GM12801 (cell line): ENCODE measurements around the gene COLGALT1.

Experiments
- TF ChIP-seq, protein P1 (sequence below): IDR thresholded peaks from one replicate; pipeline ENCODE4 v1.5.1; 2011; ENCODE audit warnings: control low read depth; ENCODE audit not compliant: insufficient read length; ENCODE audit errors: extremely low read depth

COLGALT1 gene

DNA sequence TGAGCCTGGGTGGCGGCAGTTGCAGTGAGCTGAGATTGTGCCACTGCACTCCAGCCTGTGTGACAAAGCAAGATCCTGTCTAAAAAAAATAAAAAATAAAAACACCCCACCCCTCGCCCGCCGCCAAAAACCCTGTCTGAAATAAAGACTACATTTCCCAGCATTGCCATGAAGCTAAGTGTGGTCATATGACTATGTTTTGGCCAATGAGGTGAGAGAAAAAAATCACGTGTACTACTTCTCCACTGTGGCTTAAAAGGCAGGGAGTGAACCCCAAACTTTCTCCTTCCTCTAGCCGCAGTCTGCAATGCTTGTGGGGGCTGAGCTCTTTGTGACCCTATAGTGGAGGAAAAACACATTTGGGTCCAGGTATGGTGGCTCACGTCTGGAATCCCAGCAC is 54.9 kb downstream of the COLGALT1 start:
- TF ChIP-seq, protein P1, sequence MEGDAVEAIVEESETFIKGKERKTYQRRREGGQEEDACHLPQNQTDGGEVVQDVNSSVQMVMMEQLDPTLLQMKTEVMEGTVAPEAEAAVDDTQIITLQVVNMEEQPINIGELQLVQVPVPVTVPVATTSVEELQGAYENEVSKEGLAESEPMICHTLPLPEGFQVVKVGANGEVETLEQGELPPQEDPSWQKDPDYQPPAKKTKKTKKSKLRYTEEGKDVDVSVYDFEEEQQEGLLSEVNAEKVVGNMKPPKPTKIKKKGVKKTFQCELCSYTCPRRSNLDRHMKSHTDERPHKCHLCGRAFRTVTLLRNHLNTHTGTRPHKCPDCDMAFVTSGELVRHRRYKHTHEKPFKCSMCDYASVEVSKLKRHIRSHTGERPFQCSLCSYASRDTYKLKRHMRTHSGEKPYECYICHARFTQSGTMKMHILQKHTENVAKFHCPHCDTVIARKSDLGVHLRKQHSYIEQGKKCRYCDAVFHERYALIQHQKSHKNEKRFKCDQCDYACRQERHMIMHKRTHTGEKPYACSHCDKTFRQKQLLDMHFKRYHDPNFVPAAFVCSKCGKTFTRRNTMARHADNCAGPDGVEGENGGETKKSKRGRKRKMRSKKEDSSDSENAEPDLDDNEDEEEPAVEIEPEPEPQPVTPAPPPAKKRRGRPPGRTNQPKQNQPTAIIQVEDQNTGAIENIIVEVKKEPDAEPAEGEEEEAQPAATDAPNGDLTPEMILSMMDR = no peak

DNA sequence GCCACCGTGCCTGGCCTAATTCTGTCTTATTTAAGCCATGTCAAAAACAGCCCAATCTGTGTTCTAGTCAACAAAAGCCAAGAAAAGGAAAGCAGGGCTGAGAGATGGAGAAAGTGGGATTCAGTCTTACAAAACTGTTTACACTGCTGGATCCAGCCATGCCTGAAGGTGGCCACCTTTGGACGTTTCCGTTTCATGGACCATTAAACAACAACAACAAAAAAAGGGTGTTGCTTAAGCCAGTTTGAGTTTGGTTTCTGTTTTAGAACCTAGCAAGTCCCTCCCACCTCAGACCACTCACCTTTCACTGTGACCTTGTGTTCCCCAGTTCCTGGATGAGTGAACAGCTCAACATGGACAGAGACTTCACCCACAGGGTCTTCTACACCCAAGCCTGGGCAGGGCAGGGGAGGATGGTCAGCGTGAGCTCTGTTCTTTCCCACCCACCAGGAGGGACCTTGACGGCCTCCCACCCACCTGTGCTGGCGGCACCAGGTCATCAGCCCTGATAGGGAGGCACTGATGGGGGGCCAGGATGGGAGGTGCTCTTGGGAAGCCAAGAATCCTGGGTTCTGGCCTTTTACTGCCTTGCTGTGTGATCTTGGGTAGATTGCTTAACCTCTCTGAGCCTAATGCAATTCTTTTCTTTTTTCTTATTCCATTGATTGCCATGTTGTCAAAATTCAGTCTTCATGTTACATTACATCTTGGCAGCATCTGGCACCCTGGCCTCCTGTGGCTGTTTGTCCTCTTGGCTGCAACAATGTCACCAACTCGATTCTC is 56.2 kb downstream of the COLGALT1 start:
- TF ChIP-seq, protein P1 = no peak

DNA sequence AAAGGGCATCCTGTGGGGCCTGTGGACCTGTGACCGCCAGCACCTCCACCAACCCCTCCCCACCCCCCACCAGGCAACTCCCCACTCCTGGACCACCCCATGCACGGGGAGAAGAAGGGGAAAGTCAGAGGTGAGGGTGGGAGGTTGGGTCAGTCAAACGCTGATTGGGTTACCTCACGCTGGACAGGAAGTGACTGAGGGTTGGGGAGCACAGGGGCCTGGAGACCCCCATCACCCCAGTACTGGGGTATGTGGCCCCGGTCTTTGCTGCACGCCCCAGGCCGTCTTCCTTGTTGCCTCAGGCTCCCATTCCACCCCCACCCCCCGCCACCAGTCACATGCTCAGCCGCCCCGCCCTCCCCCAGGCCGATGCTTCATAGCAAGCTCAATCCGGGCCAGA is 59.0 kb downstream of the COLGALT1 start:
- TF ChIP-seq, protein P1 = no peak

DNA sequence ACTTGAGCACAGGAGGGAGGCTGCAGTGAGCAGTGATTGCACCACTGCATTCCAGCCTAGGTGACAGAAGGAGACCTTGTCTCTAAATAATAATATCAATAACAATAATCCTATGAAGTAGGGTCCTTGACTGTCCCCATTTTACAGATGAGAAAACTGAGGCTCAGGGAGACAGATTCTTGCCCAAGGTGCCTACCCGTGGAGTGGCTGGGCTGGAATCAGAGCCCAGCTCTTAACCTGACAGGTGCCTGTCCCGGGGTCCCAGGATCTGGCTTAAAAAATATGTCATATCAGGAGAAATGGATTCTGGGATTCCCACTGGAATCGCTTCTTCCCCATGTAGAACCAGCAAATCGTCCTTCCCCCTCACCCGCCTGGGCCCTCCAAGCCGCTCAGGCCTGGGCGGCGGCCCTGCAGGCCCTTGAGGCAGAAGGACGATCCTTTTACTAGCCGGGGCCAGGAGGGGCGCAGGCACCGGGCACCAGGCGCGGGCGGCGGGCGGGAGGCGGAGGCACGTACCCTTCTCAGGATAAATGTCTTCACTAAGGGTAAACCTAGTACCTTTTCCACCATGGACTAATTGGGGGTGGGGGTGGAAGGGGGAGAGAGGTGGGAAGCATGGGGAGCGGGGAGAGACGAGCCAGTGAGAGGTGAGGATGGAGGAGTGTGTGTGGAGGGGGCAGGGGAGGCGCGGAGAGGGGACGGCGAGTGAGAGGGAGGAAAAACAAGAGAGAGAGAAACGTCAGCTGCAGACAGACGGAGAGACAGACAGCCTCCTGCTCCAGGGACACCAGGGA is 60.6 kb downstream of the COLGALT1 start:
- TF ChIP-seq, protein P1 = no peak

DNA sequence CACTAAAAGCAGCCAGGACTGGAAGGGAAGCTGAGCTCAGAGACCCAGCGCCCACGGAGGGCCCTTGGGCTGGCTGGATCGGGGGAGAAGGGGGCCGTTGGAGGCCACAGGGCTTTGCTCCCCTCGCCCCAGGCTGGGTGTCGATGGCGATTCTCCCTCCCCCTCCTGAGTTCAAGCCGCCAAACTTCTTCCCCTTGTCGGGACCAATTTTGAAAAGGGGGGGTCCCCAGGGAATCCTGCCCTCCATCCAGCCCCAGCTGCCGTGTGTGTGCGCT is 61.2 kb downstream of the COLGALT1 start:
- TF ChIP-seq, protein P1 = no peak

DNA sequence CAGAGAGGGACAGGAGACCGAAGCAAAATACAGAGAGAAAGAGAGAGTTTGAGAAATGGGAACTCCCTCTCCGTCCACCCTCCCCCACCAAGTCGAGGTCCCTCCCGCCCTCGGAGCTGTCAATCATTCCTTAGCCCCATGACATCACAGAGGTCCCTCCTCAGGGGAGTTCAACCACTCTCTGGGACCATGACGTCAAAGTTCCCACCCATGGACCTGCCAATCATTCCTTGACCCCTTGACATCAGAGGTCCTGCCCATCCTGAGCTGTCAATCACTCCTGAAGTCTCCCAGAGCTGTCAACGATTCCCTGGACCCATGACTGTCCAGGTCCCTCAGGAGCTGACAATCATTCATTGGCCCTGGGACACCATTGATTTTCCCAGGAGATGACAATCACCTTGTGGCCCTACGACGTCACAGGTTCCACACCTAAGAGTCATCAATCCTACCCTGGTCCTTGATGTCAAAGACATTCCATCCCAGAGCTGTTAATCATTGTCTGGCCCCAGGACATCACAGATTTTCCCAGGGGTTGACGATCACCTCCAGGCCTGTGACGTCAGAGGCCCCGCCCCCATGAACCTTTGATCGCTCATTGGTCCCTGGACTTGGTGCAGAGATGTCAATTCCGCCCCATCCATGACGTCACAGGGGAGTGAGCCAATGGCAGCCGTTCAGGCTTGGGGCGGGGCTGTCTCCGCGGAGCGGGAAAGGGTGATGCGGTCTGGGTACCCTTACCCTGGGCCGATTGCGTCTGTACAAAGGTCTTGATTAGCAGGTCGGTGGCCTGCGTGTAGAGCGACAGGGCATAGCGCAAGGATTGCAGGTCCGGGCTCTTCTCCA is 61.7 kb downstream of the COLGALT1 start:
- TF ChIP-seq, protein P1 = no peak

DNA sequence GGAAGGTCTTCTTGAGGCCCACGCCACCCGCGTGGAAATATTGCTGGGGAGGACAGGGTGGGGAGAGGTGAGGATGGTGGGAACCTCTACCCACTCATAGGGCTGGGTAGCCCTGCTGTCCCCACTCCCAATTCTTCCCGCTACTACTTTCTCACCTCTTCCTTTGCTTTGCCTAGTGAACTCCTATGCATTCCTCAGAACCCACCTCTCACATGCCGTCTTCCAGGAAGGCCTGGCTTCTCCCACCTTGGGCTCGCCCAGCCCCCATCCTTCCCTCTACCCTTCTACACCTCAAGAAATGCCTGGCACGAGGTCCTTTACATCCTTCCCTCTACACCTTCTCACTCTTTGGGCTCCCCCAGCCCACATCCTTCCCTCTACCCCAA is 62.4 kb downstream of the COLGALT1 start:
- TF ChIP-seq, protein P1 = no peak
